GM19023 (cell line): Measurements from ENCODE around the gene KSR2.
"Not testable (repeated sequence)": the region's sequence is repeated elsewhere in the genome, so short reads cannot be mapped to it uniquely, and the experiment has no call there.

Experiments
- ATAC-seq: cut with Tn5 transposase; IDR thresholded peaks from one replicate; pipeline ENCODE4 v1.9.1; 2021; ENCODE audit warnings: mild to moderate bottlenecking, moderate library complexity; ENCODE audit not compliant: unreplicated experiment

The KSR2 gene

DNA sequence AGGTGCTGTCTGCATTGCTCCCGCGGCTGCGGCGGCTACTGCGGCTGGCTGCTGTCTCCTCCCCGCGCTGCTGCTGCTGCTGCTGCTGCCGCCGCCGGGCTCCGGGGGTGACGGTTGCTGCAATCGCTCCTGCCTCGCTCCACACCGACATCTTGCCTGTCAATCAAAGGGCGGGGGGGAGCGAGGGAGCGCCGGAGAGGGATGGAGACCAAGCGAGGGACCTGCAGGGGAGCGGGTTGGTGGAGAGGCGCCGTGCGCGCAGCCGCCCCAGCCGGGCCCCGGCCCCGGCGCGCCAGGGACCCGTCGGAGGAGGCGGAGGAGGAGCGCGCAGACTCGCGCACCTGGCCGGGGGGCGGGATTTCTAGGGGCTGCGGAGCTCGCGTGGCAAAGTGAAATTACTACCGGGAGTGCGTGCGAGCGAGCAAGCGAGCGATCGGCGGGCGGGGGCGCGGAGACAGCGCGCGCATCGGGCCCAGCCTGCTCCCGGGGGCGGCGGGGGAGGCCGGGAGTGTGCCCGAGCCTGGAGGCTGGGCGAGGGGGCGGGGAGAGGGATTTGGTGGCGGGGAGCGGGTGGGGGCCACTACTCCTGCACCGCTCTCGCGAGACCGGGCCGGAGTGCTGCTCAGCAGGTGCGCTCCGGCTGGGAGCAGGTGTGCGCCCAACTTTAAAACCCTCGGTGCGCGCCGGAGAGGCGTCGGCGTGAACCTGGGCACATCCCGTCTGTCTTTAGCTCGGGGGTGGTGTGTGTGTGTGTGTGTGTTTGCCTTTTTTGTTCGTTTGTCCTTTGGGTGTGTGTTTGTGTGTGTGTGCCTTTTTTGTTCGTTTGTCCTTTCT is at the start of gene KSR2:
Gene KSR2, minus strand, starts transcription at position 165 of the 834 bp plus-strand sequence. CDS start 735 bp downstream, outside the sequence.
- ATAC-seq: peak; percentile 66

DNA sequence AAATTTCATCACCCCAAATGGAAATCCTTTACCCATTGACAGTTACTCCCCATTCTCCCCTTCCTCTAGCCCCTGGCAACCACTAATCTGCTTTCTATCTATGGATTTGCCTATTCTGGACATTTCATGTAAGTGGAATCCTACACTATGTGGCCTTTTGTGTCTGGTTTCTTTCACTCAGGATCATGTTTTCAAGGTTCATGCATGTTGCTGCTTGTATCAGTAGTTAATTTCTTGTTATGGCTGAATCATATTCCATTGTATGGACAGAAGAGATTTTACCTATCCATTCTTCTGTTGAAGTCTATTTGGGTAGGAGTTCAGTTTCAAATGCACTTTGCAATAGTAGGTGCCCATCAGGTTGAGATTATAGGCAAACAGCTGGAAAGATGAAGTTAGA is 49.1 kb upstream of the KSR2 start:
- ATAC-seq: no peak

- peak; percentile 97 for ATAC-seq
Measured at GRCh38 chr12:118016424-118017264, 47.9 kb upstream of the KSR2 start, which contains the start of gene RFC5. RFC5 (plus strand) TSS chr12:118016703; CDS start chr12:118016828, 125 bp downstream.

- no peak for ATAC-seq
Measured at GRCh38 chr12:118015944-118016343, 47.2 kb upstream of the KSR2 start.

DNA sequence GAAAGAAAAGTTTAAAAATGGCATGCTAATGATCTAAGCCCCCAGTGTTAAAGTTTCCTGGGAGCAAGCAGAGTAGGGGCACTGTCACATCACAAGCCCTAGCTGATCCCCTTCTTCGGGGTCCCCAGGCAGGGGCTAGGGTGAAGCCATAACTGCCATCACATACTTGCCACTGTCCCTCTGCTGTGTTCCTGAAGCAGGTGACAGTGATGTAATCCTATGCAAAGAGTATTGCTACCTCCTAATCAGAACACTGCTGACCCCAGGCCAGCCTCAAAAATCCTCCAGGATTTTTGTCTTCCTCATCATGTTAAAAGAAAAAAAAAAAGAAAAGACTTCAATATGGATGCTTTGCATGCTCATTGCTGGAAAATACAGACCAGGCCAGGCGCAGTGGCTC is 46.5 kb upstream of the KSR2 start:
- ATAC-seq: no peak

GRCh38 chr12:118013283-118013682 is 44.5 kb upstream of the KSR2 start:
- ATAC-seq: no peak

- no peak for ATAC-seq
Measured at GRCh38 chr12:118011961-118012360, 43.2 kb upstream of the KSR2 start.

DNA sequence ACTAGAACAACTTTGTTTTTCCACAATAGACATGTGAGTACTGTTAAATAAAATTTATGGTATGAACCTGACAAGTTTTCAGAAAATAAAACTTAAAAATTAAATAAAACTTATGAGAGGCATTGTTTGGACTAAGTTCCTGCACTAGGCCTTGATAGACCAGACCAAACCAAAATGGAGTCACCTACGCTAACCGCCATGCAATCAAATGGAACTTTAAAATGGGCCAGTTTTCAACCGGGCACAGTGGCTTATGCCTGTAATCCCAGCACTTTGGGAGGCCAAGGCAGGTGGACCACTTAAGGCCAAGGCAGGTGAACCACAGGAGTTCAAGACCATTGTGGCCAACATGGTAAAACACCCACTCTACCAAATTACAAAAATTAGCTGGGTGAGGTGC is 42.6 kb upstream of the KSR2 start:
- no peak for ATAC-seq

- no peak for ATAC-seq
Measured at GRCh38 chr12:118010903-118011302, 42.1 kb upstream of the KSR2 start.

DNA sequence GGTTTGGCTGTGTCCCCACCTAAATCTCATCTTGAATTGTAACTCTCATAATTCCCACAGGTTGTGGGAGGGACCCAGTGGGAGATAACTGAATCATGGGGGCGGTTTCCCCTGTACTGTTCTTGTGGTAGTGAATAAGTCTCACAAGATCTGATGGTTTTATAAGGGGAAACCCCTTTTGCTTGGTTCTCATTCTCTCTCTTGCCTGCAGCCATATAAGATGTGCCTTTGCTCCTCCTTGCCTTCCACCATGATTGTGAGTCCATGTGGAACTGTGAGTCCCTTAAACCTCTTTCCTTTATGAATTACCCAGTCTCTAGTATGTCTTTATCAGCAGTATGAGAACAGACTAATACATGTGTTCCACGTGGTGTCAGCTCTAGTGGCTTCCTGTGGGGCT is 31.0 kb upstream of the KSR2 start:
- not testable (repeated sequence) for ATAC-seq

- ATAC-seq: no peak
Measured at GRCh38 chr12:117998719-117999118, 29.9 kb upstream of the KSR2 start.

DNA sequence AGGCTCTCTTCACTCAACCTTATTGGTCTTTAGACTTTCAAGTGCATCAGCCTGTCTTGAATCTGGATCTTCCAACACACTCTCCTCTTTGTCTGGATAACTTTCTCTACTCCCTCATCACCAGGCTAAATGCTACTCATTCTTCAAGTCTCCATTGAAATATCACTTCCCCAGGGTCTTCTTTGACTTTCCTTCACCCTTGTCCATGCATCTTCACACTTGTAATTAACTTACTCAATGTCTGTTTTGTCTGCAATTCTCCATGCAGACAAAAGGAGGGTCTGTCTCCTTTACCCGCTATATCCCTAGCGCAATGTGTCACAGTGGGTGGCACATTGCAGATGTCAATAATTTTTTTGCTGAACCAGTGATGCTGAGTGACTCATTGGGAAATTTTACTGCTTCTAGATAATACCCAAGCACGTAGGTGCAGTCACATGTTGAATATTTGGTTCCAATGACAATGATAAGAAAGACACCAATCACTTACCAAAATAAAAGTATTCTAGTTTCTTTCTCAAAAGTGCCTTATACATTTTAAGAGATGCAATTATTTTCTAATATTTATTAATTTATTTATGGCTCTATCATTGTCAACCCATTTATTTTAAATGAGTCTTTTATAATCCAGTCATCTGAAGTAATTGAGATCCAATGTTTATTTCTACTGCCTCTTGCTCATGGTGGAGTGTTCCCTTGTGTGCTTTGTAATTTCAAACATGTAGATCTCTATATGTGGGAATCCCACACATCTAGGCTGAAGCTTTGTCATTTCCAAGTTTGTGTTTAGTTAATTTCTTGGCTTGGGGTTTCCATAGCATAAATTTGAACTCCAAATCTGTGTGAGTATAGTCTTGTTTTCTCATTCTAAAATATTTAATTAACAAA is 26.0 kb upstream of the KSR2 start:
- no peak for ATAC-seq

GRCh38 chr12:117986705-117987469 is 18.1 kb upstream of the KSR2 start:
- no peak for ATAC-seq

GRCh38 chr12:117985182-117985581 is 16.4 kb upstream of the KSR2 start:
- no peak for ATAC-seq

- ATAC-seq: no peak
Measured at GRCh38 chr12:117981267-117981666, 12.5 kb upstream of the KSR2 start.

- ATAC-seq: no peak
Measured at GRCh38 chr12:117980616-117981015, 11.8 kb upstream of the KSR2 start.

GRCh38 chr12:117977373-117977772 is 8.6 kb upstream of the KSR2 start:
- ATAC-seq: no peak

- no peak for ATAC-seq
Measured at GRCh38 chr12:117975006-117975405, 6.2 kb upstream of the KSR2 start.

DNA sequence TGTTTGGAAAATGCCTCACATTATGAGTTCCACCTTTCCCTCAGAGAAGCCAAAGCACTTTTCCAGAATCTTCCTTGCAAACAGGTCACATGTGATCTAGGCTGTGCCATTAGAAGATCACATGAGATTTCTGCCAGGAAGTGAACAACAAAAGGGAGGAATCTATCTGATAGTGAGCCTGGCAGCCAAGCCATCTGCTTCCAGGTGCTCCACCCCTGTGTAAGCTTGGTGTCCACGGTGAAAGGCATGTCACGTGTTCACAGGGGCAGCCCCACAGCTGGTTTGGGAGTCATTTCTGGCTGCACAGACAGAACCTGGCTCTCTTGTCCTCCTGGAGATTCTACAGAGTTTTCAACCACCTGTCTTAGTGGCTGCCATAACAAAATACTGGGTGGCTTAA is 3.5 kb upstream of the KSR2 start:
- ATAC-seq: no peak

GRCh38 chr12:117970334-117970733 is 1.5 kb upstream of the KSR2 start:
- no peak for ATAC-seq
